ENCODE measurements around the gene TCP1.
"Not testable (repeated sequence)": the region's sequence is repeated elsewhere in the genome, so short reads cannot be mapped to it uniquely, and the experiment has no call there.

The TCP1 gene

GRCh38 chr6:159772196-159772595 lies 17.2 kb downstream of the TCP1 start:
- no peak for DNase-seq (ENCODE audit: low spot score)

GRCh38 chr6:159769470-159769869 lies 19.9 kb downstream of the TCP1 start:
- no peak for DNase-seq (ENCODE audit: low spot score)

- no peak for DNase-seq (ENCODE audit: low spot score)
Measured at GRCh38 chr6:159766906-159767305, 22.5 kb downstream of the TCP1 start.

GRCh38 chr6:159762681-159763293 lies 26.6 kb downstream of the TCP1 start:
- DNase-seq (ENCODE audit: low spot score) = no peak

- DNase-seq (ENCODE audit: low spot score) = peak; percentile 99
Measured at GRCh38 chr6:159761873-159762680, 27.3 kb downstream of the TCP1 start, which contains the start of gene ACAT2. ACAT2 (plus strand) TSS chr6:159762045; CDS start chr6:159762088, 43 bp downstream.

- DNase-seq (ENCODE audit: low spot score) = peak; percentile 7
Measured at GRCh38 chr6:159761129-159761872, 28.1 kb downstream of the TCP1 start.

- peak; percentile 53 for DNase-seq (ENCODE audit: low spot score)
Measured at GRCh38 chr6:159760602-159761057, 28.8 kb downstream of the TCP1 start.

- DNase-seq (ENCODE audit: low spot score) = no peak
Measured at GRCh38 chr6:159759645-159760044, 29.8 kb downstream of the TCP1 start.

- peak; percentile 57 for DNase-seq (ENCODE audit: low spot score)
Measured at GRCh38 chr6:159758031-159759001, 31.1 kb downstream of the TCP1 start.

- DNase-seq (ENCODE audit: low spot score) = no peak
Measured at GRCh38 chr6:159756508-159756907, 32.9 kb downstream of the TCP1 start.

- no peak for DNase-seq (ENCODE audit: low spot score)
Measured at GRCh38 chr6:159754959-159755914, 34.2 kb downstream of the TCP1 start.

- no peak for DNase-seq (ENCODE audit: low spot score)
Measured at GRCh38 chr6:159754401-159754800, 35.0 kb downstream of the TCP1 start.

GRCh38 chr6:159753081-159753872 lies 36.1 kb downstream of the TCP1 start:
- no peak for DNase-seq (ENCODE audit: low spot score)

GRCh38 chr6:159751448-159751847 lies 38.0 kb downstream of the TCP1 start:
- no peak for DNase-seq (ENCODE audit: low spot score)

GRCh38 chr6:159748127-159748526 lies 41.3 kb downstream of the TCP1 start:
- DNase-seq (ENCODE audit: low spot score) = not testable (repeated sequence)

GRCh38 chr6:159746759-159747158 lies 42.6 kb downstream of the TCP1 start:
- no peak for DNase-seq (ENCODE audit: low spot score)

GRCh38 chr6:159745081-159745480 lies 44.3 kb downstream of the TCP1 start:
- DNase-seq (ENCODE audit: low spot score) = no peak

- DNase-seq (ENCODE audit: low spot score) = no peak
Measured at GRCh38 chr6:159742165-159742564, 47.2 kb downstream of the TCP1 start.

- DNase-seq (ENCODE audit: low spot score) = no peak
Measured at GRCh38 chr6:159739341-159739740, 50.1 kb downstream of the TCP1 start.

Data from hepatic stellate cell (primary cell).